ENCODE results near the gene CMTR1. TPM values are rescaled to one million over a fixed set of nuclear protein-coding genes. Genes with fewer than 3 reads are reported as not detected.

Gene CMTR1
- total RNA-seq, 1 experiment from 2014 or later, result 37.7 TPM

- no TSS peak for BruUV-seq (replicated peaks)
- Histone ChIP-seq H3K4me1 (ENCODE audit: control insufficient read depth, insufficient read depth, low read length) (peaks cover 34% of the 10 kb centered on the region), H3K27ac (ENCODE audit: low read length) (no peak overlapping the region), H3K9me3 (ENCODE audit: control insufficient read depth, insufficient read depth, low read depth, low read length) (no peaks in the 10 kb centered on the region), H3K27me3 (ENCODE audit: control insufficient read depth, insufficient read depth, low read length) (no peaks in the 10 kb centered on the region), H3K4me3 (ENCODE audit: low read depth in 2 of 2, low read length in 2 of 2) (no peak overlapping the region), H3K36me3 (ENCODE audit: control insufficient read depth, insufficient read depth, low read length) (no peaks in the 10 kb centered on the region)
- POLR2A ChIA-PET, result no interaction called here
- ATAC-seq (no peak), DNase-seq (ENCODE audit: low read depth, low spot score) (no peak)
- intact Hi-C loops (cut with micrococcal nuclease; ENCODE audit: unreplicated experiment), result no loop called here
- in situ Hi-C loops (cut with HindIII; ENCODE audit: low pct_unique_long_range_greater_than_20kb, low sequenced_read_pairs), result no loop called here
- CTCF ChIA-PET, result no interaction called here
- no peak for TF ChIP-seq CTCF (IDR thresholded peaks at IDR 0.05)
- TF ChIP-seq POLR2AphosphoS5 (IDR thresholded peaks at IDR 0.05; ENCODE audit: low read depth, low read length), result no peak
- TF ChIP-seq SIN3A (IDR thresholded peaks at IDR 0.05; ENCODE audit: borderline replicate concordance, insufficient read depth, low read depth, low read length), result no peak
- TF ChIP-seq TCF7L2 (IDR thresholded peaks at IDR 0.05; ENCODE audit: low read depth, low read length), result no peak
- no peak for TF ChIP-seq REST (IDR thresholded peaks at IDR 0.05; ENCODE audit: insufficient read depth in 1 of 2, low read depth in 2 of 2, low read length in 1 of 2)
Observed at GRCh38 chr6:37521674-37522073, 88.7 kb downstream of the CMTR1 start.

GRCh38 chr6:37522836-37523235, 89.8 kb downstream of the CMTR1 start:
- in situ Hi-C loops (cut with HindIII; ENCODE audit: low pct_unique_long_range_greater_than_20kb, low sequenced_read_pairs) (no loop called here), intact Hi-C loops (cut with micrococcal nuclease; ENCODE audit: unreplicated experiment) (no loop called here)
- Histone ChIP-seq H3K4me1 (ENCODE audit: control insufficient read depth, insufficient read depth, low read length) (peaks cover 23% of the 10 kb centered on the region), H3K27ac (ENCODE audit: low read length) (no peak overlapping the region), H3K9me3 (ENCODE audit: control insufficient read depth, insufficient read depth, low read depth, low read length) (no peaks in the 10 kb centered on the region), H3K4me3 (ENCODE audit: low read depth in 2 of 2, low read length in 2 of 2) (no peak overlapping the region), H3K36me3 (ENCODE audit: control insufficient read depth, insufficient read depth, low read length) (no peaks in the 10 kb centered on the region), H3K27me3 (ENCODE audit: control insufficient read depth, insufficient read depth, low read length) (no peaks in the 10 kb centered on the region)
- DNase-seq (ENCODE audit: low read depth, low spot score) (no peak), ATAC-seq (no peak)
- no TSS peak for BruUV-seq (replicated peaks)
- TF ChIP-seq TCF7L2 (IDR thresholded peaks at IDR 0.05; ENCODE audit: low read depth, low read length) (no peak), REST (IDR thresholded peaks at IDR 0.05; ENCODE audit: insufficient read depth in 1 of 2, low read depth in 2 of 2, low read length in 1 of 2) (no peak), CTCF (IDR thresholded peaks at IDR 0.05) (no peak), POLR2AphosphoS5 (IDR thresholded peaks at IDR 0.05; ENCODE audit: low read depth, low read length) (no peak), SIN3A (IDR thresholded peaks at IDR 0.05; ENCODE audit: borderline replicate concordance, insufficient read depth, low read depth, low read length) (no peak)
- ChIA-PET POLR2A (no interaction called here), CTCF (no interaction called here)

Measured in Panc1 (cell line).